ENCODE results near the gene PPIH. TPM values are rescaled to one million over a fixed set of nuclear protein-coding genes. Genes with fewer than 3 reads are reported as not detected.
"Not testable (repeated sequence)": the region's sequence is repeated elsewhere in the genome, so short reads cannot be mapped to it uniquely, and the experiment has no call there.

Gene PPIH
- total and polyA plus RNA-seq, 10 of the 15 experiments (the other 5 are each of a cell fraction or from before 2014, with no cell fraction given), result 75.1 to 172 (median 122) TPM

DNA sequence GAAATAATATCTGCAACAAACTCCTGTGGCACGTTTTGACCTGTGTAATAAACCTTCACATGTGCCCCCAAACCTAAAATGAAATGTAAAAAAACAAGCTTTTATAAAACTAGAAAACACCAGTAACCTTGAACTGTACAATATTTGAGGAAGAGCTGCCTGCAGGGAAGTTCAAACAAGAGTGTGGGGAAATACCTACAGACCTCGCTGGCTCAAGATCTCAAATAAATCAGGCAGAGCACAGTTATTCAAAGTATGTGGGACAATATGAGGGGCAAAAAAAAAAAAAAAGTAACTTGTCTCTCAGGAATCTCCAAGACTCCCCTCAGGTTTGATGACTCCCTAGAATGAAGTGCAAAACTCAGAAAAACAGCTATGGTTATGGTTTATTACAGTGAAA lies 37.9 kb upstream of the PPIH start:
- WGBS (ENCODE audit: insufficient coverage, insufficient replicate concordance, low lambda C conversion rate, missing lambda C conversion rate), result 5% methylated on average over 2 of the region's 2 CpGs
- POLR2A ChIA-PET, result no interaction called here
- CTCF ChIA-PET, result interaction anchor here (0.6 kb wide), 1 partner anchor 30 kb away, joined by 5 read pairs; no protein-coding TSS in a partner anchor
- RAD21 ChIA-PET (ENCODE audit: unreplicated experiment), result no interaction called here
- FAIRE-seq, result no peak
- Histone ChIP-seq H2AFZ (ENCODE audit: control insufficient read depth, low read depth, low read length) (no peak overlapping the region), H3K27ac (ENCODE audit: control insufficient read depth, insufficient read depth) (no peak overlapping the region), H3K27me3 (replicated peaks in 1 of 2; ENCODE audit: control insufficient read depth in 2 of 2, insufficient read depth in 2 of 2, low read length in 1 of 2) (no peaks in the 10 kb centered on the region), H3K4me3 (no peak overlapping the region), H3K36me3 (ENCODE audit: control insufficient read depth in 2 of 2, insufficient read depth in 2 of 2, low read length in 1 of 2) (no peaks in the 10 kb centered on the region), H4K20me1 (ENCODE audit: control insufficient read depth, insufficient read depth) (no peaks in the 10 kb centered on the region), H3K9ac (ENCODE audit: control insufficient read depth, insufficient read depth, low read length) (no peak overlapping the region), H3K4me1 (ENCODE audit: control insufficient read depth, insufficient read depth, low read length) (no peaks in the 10 kb centered on the region), H3K4me2 (ENCODE audit: control insufficient read depth, insufficient read depth) (no peak overlapping the region), H3K79me2 (ENCODE audit: control insufficient read depth, insufficient read depth, low read length) (no peaks in the 10 kb centered on the region), H3K9me3 (replicated peaks; ENCODE audit: control insufficient read depth, insufficient read depth, low read length) (no peaks in the 10 kb centered on the region)
- no peak for TF ChIP-seq SMAD1 (IDR thresholded peaks at IDR 0.05; ENCODE audit: low read depth, partially characterized antibody)
- TF ChIP-seq ETV6 (conservative IDR thresholded peaks at IDR 0.05 in 1 of 2, IDR thresholded peaks at IDR 0.05 in 1 of 2; ENCODE audit: borderline replicate concordance in 1 of 2, low read depth in 1 of 2), result no peak
- no peak for TF ChIP-seq IRF3 (IDR thresholded peaks at IDR 0.05)
- no peak for TF ChIP-seq PKNOX1 (IDR thresholded peaks at IDR 0.05)
- TF ChIP-seq TARDBP (IDR thresholded peaks at IDR 0.05; ENCODE audit: borderline replicate concordance), result no peak
- no peak for TF ChIP-seq NFXL1 (IDR thresholded peaks at IDR 0.05; ENCODE audit: borderline replicate concordance)
- no peak for TF ChIP-seq HDAC6 (IDR thresholded peaks at IDR 0.05; ENCODE audit: unreplicated experiment)
- TF ChIP-seq BCL11A (IDR thresholded peaks at IDR 0.05; ENCODE audit: low read depth, low read length), result no peak
- TF ChIP-seq CHD4 (IDR thresholded peaks at IDR 0.05), result no peak
- no peak for TF ChIP-seq ZNF24 (IDR thresholded peaks at IDR 0.05)
- no peak for TF ChIP-seq FOS (IDR thresholded peaks at IDR 0.05; ENCODE audit: borderline replicate concordance, extremely low read depth, insufficient read length)
- TF ChIP-seq ZNF207 (IDR thresholded peaks at IDR 0.05; ENCODE audit: borderline replicate concordance), result no peak
- no peak for TF ChIP-seq RAD21 (IDR thresholded peaks at IDR 0.05; ENCODE audit: insufficient read depth, low read depth, low read length)
- no peak for TF ChIP-seq JUND (IDR thresholded peaks at IDR 0.05; ENCODE audit: low read depth, low read length)
- TF ChIP-seq HCFC1 (IDR thresholded peaks at IDR 0.05; ENCODE audit: low read length), result no peak
- TF ChIP-seq NBN (IDR thresholded peaks at IDR 0.05), result no peak
- TF ChIP-seq KDM1A (IDR thresholded peaks at IDR 0.05; ENCODE audit: borderline replicate concordance), result no peak
- in situ Hi-C loops (cut with MboI), result no loop called here
- no TSS peak for BruUV-seq (replicated peaks)
- no peak for ATAC-seq
- DNase-seq (ENCODE audit: low read depth, low spot score), result no peak
- intact Hi-C loops (cut with micrococcal nuclease; ENCODE audit: unreplicated experiment), result no loop called here
- SMC1A ChIA-PET (ENCODE audit: uncharacterized antibody, unreplicated experiment), result no interaction called here

- POLR2A ChIA-PET; H3K4me3 ChIP-seq; H3K9ac ChIP-seq (ENCODE audit: control insufficient read depth, insufficient read depth, low read length); ATAC-seq; H3K27me3 ChIP-seq (replicated peaks in 1 of 2; ENCODE audit: control insufficient read depth in 2 of 2, insufficient read depth in 2 of 2, low read length in 1 of 2); H3K36me3 ChIP-seq (ENCODE audit: control insufficient read depth in 2 of 2, insufficient read depth in 2 of 2, low read length in 1 of 2); H3K4me2 ChIP-seq (ENCODE audit: control insufficient read depth, insufficient read depth); H3K27ac ChIP-seq (ENCODE audit: control insufficient read depth, insufficient read depth); H3K4me1 ChIP-seq (ENCODE audit: control insufficient read depth, insufficient read depth, low read length); FAIRE-seq; DNase-seq (ENCODE audit: low read depth, low spot score); H3K79me2 ChIP-seq (ENCODE audit: control insufficient read depth, insufficient read depth, low read length); in situ Hi-C loops (cut with MboI); H2AFZ ChIP-seq (ENCODE audit: control insufficient read depth, low read depth, low read length); CTCF ChIA-PET; intact Hi-C loops (cut with micrococcal nuclease; ENCODE audit: unreplicated experiment); H4K20me1 ChIP-seq (ENCODE audit: control insufficient read depth, insufficient read depth); BruUV-seq (replicated peaks); RAD21 ChIA-PET (ENCODE audit: unreplicated experiment); H3K9me3 ChIP-seq (replicated peaks; ENCODE audit: control insufficient read depth, insufficient read depth, low read length); SMC1A ChIA-PET (ENCODE audit: uncharacterized antibody, unreplicated experiment): not testable (repeated sequence)
- WGBS (ENCODE audit: insufficient coverage, insufficient replicate concordance, low lambda C conversion rate, missing lambda C conversion rate), result 61% methylated on average over 4 of the region's 4 CpGs
Measured at GRCh38 chr1:42621180-42621579, 37.0 kb upstream of the PPIH start.
